Measurements from ENCODE around the gene GLDN. TPM values are rescaled to one million over a fixed set of nuclear protein-coding genes. Genes with fewer than 3 reads are reported as not detected.

Gene GLDN
- total RNA-seq, 1 experiment from 2014 or later: 0.82 TPM

- H3K36me3 Mint-ChIP-seq (ENCODE audit: insufficient read depth, unreplicated experiment): no peaks in the 10 kb centered on the region
- Histone ChIP-seq H3K4me1 (no peaks in the 10 kb centered on the region), H3K36me3 (ENCODE audit: control insufficient read depth, insufficient read depth, low read length) (no peaks in the 10 kb centered on the region), H3K4me3 (ENCODE audit: low read depth, low read length) (no peak overlapping the region), H3K9me3 (no peaks in the 10 kb centered on the region), H3K27me3 (replicated peaks; ENCODE audit: control insufficient read depth, insufficient read depth, low read length) (no peaks in the 10 kb centered on the region)
- H3K27me3 Mint-ChIP-seq (ENCODE audit: insufficient read depth, unreplicated experiment): peaks cover 3% of the 10 kb centered on the region
- ChIA-PET POLR2A (no interaction called here), CTCF (interaction anchor here (0.6 kb wide), 1 partner anchor 66 kb away, joined by 5 read pairs; no protein-coding TSS in a partner anchor)
- no peaks in the 10 kb centered on the region for H3K4me1 Mint-ChIP-seq (ENCODE audit: low read depth, unreplicated experiment)
- no TSS peak for BruUV-seq (replicated peaks)
- DNase-seq: no peak
- TF ChIP-seq CTCF (IDR thresholded peaks at IDR 0.05; ENCODE audit: insufficient read depth in 1 of 2, low read depth in 1 of 2, low read length in 1 of 2, severe bottlenecking in 1 of 2, unreplicated experiment in 1 of 2): no peak
- no peaks in the 10 kb centered on the region for H3K9me3 Mint-ChIP-seq (ENCODE audit: unreplicated experiment)
- intact Hi-C loops (cut with micrococcal nuclease; ENCODE audit: unreplicated experiment): no loop called here
- H3K4me3 Mint-ChIP-seq (ENCODE audit: unreplicated experiment): no peak overlapping the region
- H3K27ac Mint-ChIP-seq (ENCODE audit: unreplicated experiment): no peak overlapping the region
Observed at GRCh38 chr15:51334011-51334451, 7.4 kb upstream of the GLDN start.

GRCh38 chr15:51335087-51335486, 6.4 kb upstream of the GLDN start:
- Mint-ChIP-seq H3K9me3 (ENCODE audit: unreplicated experiment) (no peaks in the 10 kb centered on the region), H3K4me1 (ENCODE audit: low read depth, unreplicated experiment) (no peaks in the 10 kb centered on the region), H3K27ac (ENCODE audit: unreplicated experiment) (no peak overlapping the region), H3K4me3 (ENCODE audit: unreplicated experiment) (no peak overlapping the region), H3K36me3 (ENCODE audit: insufficient read depth, unreplicated experiment) (no peaks in the 10 kb centered on the region), H3K27me3 (ENCODE audit: insufficient read depth, unreplicated experiment) (peaks cover 3% of the 10 kb centered on the region)
- no peak for TF ChIP-seq CTCF (IDR thresholded peaks at IDR 0.05; ENCODE audit: insufficient read depth in 1 of 2, low read depth in 1 of 2, low read length in 1 of 2, severe bottlenecking in 1 of 2, unreplicated experiment in 1 of 2)
- intact Hi-C loops (cut with micrococcal nuclease; ENCODE audit: unreplicated experiment): no loop called here
- BruUV-seq (replicated peaks): no TSS peak
- no peak overlapping the region for H3K4me3 ChIP-seq (ENCODE audit: low read depth, low read length)
- no peaks in the 10 kb centered on the region for H3K27me3 ChIP-seq (replicated peaks; ENCODE audit: control insufficient read depth, insufficient read depth, low read length)
- no peak for DNase-seq
- no peaks in the 10 kb centered on the region for H3K36me3 ChIP-seq (ENCODE audit: control insufficient read depth, insufficient read depth, low read length)
- ChIA-PET POLR2A (no interaction called here), CTCF (no interaction called here)
- H3K9me3 ChIP-seq: no peaks in the 10 kb centered on the region
- H3K4me1 ChIP-seq: no peaks in the 10 kb centered on the region

- no TSS peak for BruUV-seq (replicated peaks)
- H3K4me1 ChIP-seq: no peaks in the 10 kb centered on the region
- Mint-ChIP-seq H3K4me1 (ENCODE audit: low read depth, unreplicated experiment) (no peaks in the 10 kb centered on the region), H3K4me3 (ENCODE audit: unreplicated experiment) (no peak overlapping the region), H3K27ac (ENCODE audit: unreplicated experiment) (no peak overlapping the region), H3K36me3 (ENCODE audit: insufficient read depth, unreplicated experiment) (no peaks in the 10 kb centered on the region), H3K9me3 (ENCODE audit: unreplicated experiment) (no peaks in the 10 kb centered on the region), H3K27me3 (ENCODE audit: insufficient read depth, unreplicated experiment) (peaks cover 3% of the 10 kb centered on the region)
- intact Hi-C loops (cut with micrococcal nuclease; ENCODE audit: unreplicated experiment): no loop called here
- no peak for DNase-seq
- no peaks in the 10 kb centered on the region for H3K27me3 ChIP-seq (replicated peaks; ENCODE audit: control insufficient read depth, insufficient read depth, low read length)
- no peaks in the 10 kb centered on the region for H3K9me3 ChIP-seq
- no peak for TF ChIP-seq CTCF (IDR thresholded peaks at IDR 0.05; ENCODE audit: insufficient read depth in 1 of 2, low read depth in 1 of 2, low read length in 1 of 2, severe bottlenecking in 1 of 2, unreplicated experiment in 1 of 2)
- no peak overlapping the region for H3K4me3 ChIP-seq (ENCODE audit: low read depth, low read length)
- POLR2A ChIA-PET: no interaction called here
- CTCF ChIA-PET: no interaction called here
- H3K36me3 ChIP-seq (ENCODE audit: control insufficient read depth, insufficient read depth, low read length): no peaks in the 10 kb centered on the region
Observed at GRCh38 chr15:51335538-51336410, 5.7 kb upstream of the GLDN start.
